ENCODE data around the gene STK39.

STK39 gene

DNA sequence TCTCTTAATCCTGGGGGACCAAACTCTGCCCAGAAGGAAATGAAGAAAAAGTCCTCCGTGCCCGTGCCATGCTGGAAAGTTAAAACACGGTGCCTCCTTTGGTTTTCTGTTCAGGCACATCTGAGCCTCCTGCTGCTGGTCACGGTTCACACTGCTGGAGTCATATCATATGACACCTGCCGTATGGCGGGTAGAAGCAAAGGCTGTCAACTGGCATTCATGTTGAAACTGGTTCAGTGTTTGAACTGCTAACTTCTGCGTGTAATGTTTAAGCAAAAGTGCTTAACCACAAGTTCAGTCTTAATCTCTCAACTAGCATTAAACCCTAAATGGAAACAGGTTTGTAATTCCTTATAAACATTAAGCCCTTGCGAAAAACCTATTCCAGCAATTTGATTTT is 3.1 kb downstream of the STK39 start:
- Histone ChIP-seq H3K27ac (ENCODE audit: insufficient read depth, low read depth, low read length, poor library complexity, severe bottlenecking) (no peak overlapping the region), H3K4me3 (ENCODE audit: insufficient read depth, low read depth, low read length) (no peak overlapping the region), H3K9me3 (ENCODE audit: control insufficient read depth, low read length) (no peaks in the 10 kb centered on the region), H3K36me3 (ENCODE audit: control insufficient read depth, insufficient read depth, low read length) (no peaks in the 10 kb centered on the region), H3K4me1 (ENCODE audit: control insufficient read depth, insufficient read depth, low read length) (peaks cover 16% of the 10 kb centered on the region), H3K27me3 (ENCODE audit: control insufficient read depth, insufficient read depth, low read length, poor library complexity, severe bottlenecking) (peaks cover 21% of the 10 kb centered on the region)
- WGBS, 2 experiments = 83 to 86% methylated on average over 8 of the region's 8 CpGs

DNA sequence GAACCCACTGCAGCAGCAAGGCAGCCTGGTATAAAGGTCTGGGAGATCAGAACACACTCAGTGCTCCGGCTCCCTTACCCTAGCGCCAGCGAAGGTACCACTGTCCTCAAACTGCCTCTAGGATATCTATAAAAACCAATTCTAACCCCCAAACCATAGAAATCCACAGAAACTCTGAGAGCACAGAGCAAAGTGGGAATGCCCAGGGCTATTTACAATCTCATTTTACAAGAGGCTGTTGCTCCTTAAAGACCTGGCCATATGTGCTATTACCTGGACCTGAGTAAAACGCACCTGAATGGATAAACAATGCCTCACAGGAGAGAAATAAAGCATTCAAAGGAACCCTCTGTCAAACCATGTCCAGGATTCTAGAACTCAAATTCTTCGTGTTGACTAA is 4.3 kb downstream of the STK39 start:
- Histone ChIP-seq H3K4me3 (ENCODE audit: insufficient read depth, low read depth, low read length) (no peak overlapping the region), H3K27ac (ENCODE audit: insufficient read depth, low read depth, low read length, poor library complexity, severe bottlenecking) (no peak overlapping the region), H3K27me3 (ENCODE audit: control insufficient read depth, insufficient read depth, low read length, poor library complexity, severe bottlenecking) (peaks cover 8% of the 10 kb centered on the region), H3K4me1 (ENCODE audit: control insufficient read depth, insufficient read depth, low read length) (peaks cover 16% of the 10 kb centered on the region), H3K9me3 (ENCODE audit: control insufficient read depth, low read length) (no peaks in the 10 kb centered on the region), H3K36me3 (ENCODE audit: control insufficient read depth, insufficient read depth, low read length) (no peaks in the 10 kb centered on the region)
- WGBS, 2 experiments = 90 to 92% methylated on average over 5 of the region's 5 CpGs

DNA sequence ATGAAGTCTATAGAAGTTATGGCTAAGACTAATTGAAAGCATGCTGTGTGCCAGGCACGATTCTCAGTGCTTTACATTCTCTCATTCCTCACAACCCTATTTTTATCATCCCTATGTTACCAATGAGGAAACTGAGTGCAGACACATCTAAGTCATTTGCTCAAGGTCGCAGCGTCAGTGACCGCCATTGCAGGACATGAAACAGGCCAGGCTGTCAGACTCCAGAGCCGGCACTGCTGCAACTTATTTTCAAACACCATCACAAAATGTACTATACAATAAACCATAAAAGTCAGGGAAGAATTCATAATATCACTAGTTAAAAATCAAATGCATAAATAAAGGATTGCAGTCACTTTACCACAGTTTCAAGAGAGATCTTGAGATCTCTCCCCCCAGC is 5.6 kb downstream of the STK39 start:
- Histone ChIP-seq H3K4me3 (ENCODE audit: insufficient read depth, low read depth, low read length) (no peak overlapping the region), H3K4me1 (ENCODE audit: control insufficient read depth, insufficient read depth, low read length) (peaks cover 16% of the 10 kb centered on the region), H3K27me3 (ENCODE audit: control insufficient read depth, insufficient read depth, low read length, poor library complexity, severe bottlenecking) (peaks cover 8% of the 10 kb centered on the region), H3K36me3 (ENCODE audit: control insufficient read depth, insufficient read depth, low read length) (no peaks in the 10 kb centered on the region), H3K9me3 (ENCODE audit: control insufficient read depth, low read length) (no peaks in the 10 kb centered on the region), H3K27ac (ENCODE audit: insufficient read depth, low read depth, low read length, poor library complexity, severe bottlenecking) (no peak overlapping the region)
- 93 to 94% methylated on average over 5 of the region's 5 CpGs for WGBS, 2 experiments

DNA sequence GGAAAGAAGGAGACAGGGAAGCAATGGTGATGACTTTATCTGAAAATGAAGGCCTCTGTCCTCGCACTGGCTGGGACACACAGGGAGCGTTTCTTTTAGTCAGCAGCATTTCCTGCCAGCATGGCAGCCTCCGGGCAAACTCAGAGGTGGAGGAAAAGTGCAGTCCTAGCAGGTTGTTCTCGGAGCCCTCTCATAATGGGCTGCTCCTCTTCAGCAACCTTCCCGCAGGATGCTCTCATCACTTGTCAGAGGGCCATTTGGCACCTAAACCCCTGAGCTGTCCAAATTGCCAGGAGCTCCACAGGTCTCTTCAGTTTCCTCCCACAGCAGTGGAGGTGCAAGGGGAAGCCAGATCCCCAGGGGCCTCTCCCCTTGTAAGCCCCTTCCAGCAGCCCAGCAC is 6.2 kb downstream of the STK39 start:
- WGBS, 2 experiments = 77 to 79% methylated on average over 5 of the region's 5 CpGs
- Histone ChIP-seq H3K36me3 (ENCODE audit: control insufficient read depth, insufficient read depth, low read length) (no peaks in the 10 kb centered on the region), H3K4me1 (ENCODE audit: control insufficient read depth, insufficient read depth, low read length) (peaks cover 16% of the 10 kb centered on the region), H3K27me3 (ENCODE audit: control insufficient read depth, insufficient read depth, low read length, poor library complexity, severe bottlenecking) (peaks cover 3% of the 10 kb centered on the region), H3K27ac (ENCODE audit: insufficient read depth, low read depth, low read length, poor library complexity, severe bottlenecking) (no peak overlapping the region), H3K4me3 (ENCODE audit: insufficient read depth, low read depth, low read length) (no peak overlapping the region), H3K9me3 (ENCODE audit: control insufficient read depth, low read length) (no peaks in the 10 kb centered on the region)

DNA sequence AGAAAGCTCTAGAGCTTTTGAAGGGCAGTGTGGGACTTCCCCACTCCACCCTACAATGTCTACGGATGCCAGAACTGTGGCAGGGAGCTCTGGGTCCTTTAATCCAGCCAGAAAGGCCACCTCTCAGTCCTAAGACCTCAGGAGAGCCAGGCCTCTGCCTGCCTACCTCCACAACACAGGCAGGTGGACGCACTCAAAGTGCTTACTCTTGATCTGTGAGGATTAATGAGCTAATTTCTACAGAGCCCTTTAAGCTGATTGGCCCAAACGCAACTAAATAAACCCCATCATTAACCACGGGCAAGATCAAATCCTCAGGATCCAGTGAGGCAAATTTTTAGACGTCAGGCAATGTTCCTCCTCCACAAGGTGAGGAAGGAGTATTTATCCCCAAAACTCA is 8.1 kb downstream of the STK39 start:
- Histone ChIP-seq H3K36me3 (ENCODE audit: control insufficient read depth, insufficient read depth, low read length) (no peaks in the 10 kb centered on the region), H3K27me3 (ENCODE audit: control insufficient read depth, insufficient read depth, low read length, poor library complexity, severe bottlenecking) (no peaks in the 10 kb centered on the region), H3K9me3 (ENCODE audit: control insufficient read depth, low read length) (no peaks in the 10 kb centered on the region), H3K4me3 (ENCODE audit: insufficient read depth, low read depth, low read length) (no peak overlapping the region), H3K4me1 (ENCODE audit: control insufficient read depth, insufficient read depth, low read length) (peaks cover 11% of the 10 kb centered on the region), H3K27ac (ENCODE audit: insufficient read depth, low read depth, low read length, poor library complexity, severe bottlenecking) (no peak overlapping the region)
- 89 to 97% methylated on average over 4 to 5 of the region's 5 CpGs for WGBS, 2 experiments

DNA sequence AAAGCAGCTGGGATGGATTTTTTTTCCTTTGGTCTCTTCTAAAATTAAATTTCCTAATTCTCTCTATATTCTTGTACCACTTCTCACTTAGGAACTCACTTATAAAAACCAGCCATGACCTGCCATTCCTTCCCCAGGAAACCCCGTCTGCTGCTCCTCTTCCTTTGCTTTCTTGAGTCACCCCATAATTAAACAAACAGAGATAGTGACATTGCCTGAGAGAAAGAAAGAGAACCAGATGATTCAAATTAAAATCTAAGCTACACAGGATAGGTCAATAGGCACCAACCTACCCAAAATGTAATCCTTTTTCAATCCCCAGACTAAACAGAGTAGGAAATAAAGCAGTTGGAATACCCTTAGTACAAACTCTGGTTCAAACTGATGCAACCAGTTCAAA is 9.7 kb downstream of the STK39 start:
- H3K9me3 ChIP-seq (ENCODE audit: control insufficient read depth, low read length) = no peaks in the 10 kb centered on the region
- H3K36me3 ChIP-seq (ENCODE audit: control insufficient read depth, insufficient read depth, low read length) = no peaks in the 10 kb centered on the region
- H3K4me3 ChIP-seq (ENCODE audit: insufficient read depth, low read depth, low read length) = no peak overlapping the region
- 90 to 100% methylated on average over 1 of the region's 1 CpG for WGBS, 2 experiments
- peaks cover 11% of the 10 kb centered on the region for H3K4me1 ChIP-seq (ENCODE audit: control insufficient read depth, insufficient read depth, low read length)
- H3K27me3 ChIP-seq (ENCODE audit: control insufficient read depth, insufficient read depth, low read length, poor library complexity, severe bottlenecking) = no peaks in the 10 kb centered on the region
- H3K27ac ChIP-seq (ENCODE audit: insufficient read depth, low read depth, low read length, poor library complexity, severe bottlenecking) = no peak overlapping the region

DNA sequence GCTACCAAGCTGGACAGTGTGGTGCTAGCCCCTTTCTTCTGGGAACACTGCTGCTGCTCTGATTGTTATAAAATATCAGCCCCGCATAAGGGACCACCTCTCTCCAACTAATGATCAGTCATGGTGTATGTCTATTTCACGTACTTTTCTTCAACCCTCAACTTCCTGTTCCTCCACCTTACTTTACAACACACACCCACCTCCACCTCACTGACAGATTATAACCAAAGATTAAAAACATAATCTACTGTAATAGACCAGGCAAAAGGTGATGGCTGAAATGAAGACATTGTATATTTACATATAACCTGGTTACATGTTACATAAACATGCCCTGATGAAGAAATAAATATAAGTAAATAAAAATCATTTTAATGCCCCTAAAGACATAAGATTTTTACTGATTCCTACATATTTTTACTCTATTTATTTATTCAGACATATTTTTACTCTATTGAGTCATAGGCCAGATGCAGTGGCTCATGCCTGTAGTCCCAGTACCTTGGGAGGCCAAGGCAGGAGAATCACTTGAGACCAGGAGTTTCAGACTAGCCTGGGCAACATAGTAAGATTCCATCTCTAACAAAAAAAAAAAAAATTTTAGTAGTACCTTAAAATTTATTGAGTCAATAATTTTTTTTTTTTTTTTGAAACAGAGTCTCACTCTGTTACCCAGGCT is 12.8 kb downstream of the STK39 start:
- no peaks in the 10 kb centered on the region for H3K9me3 ChIP-seq (ENCODE audit: control insufficient read depth, low read length)
- no peaks in the 10 kb centered on the region for H3K27me3 ChIP-seq (ENCODE audit: control insufficient read depth, insufficient read depth, low read length, poor library complexity, severe bottlenecking)
- 88 to 90% methylated on average over 2 of the region's 2 CpGs for WGBS, 2 experiments
- H3K4me1 ChIP-seq (ENCODE audit: control insufficient read depth, insufficient read depth, low read length) = no peaks in the 10 kb centered on the region
- no peak overlapping the region for H3K4me3 ChIP-seq (ENCODE audit: insufficient read depth, low read depth, low read length)
- no peak overlapping the region for H3K27ac ChIP-seq (ENCODE audit: insufficient read depth, low read depth, low read length, poor library complexity, severe bottlenecking)
- no peaks in the 10 kb centered on the region for H3K36me3 ChIP-seq (ENCODE audit: control insufficient read depth, insufficient read depth, low read length)

DNA sequence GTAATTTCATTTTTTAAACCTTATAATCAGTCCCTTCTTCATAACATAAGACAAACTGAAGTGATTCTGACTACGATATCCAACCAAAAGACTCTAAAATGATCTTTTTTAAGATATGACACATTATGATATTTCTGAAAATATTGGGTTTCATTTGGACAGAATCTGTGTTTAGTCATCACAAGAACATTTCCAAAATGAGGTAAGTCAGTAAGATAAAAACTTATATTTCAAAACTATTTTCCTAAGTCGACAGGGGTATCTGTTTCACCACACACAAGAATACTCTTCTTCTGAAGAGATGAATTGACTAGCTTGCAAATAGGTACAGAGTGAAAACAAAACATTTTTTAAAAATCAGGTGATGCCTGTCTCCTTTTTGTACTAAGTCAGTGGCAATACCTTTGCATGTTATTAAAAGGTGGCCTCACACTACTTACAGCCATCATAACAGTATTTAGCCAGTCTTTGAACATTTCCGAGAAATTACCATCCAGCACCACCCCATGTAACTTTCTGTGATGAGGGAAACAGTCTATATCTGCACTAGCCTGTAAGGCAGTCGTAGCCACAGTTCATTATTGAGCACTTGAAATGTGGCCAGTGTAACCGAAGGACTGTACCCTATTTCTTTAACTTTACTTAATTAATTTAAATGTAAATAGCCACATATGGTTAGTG is 13.5 kb downstream of the STK39 start:
- no peaks in the 10 kb centered on the region for H3K27me3 ChIP-seq (ENCODE audit: control insufficient read depth, insufficient read depth, low read length, poor library complexity, severe bottlenecking)
- H3K27ac ChIP-seq (ENCODE audit: insufficient read depth, low read depth, low read length, poor library complexity, severe bottlenecking) = no peak overlapping the region
- no peaks in the 10 kb centered on the region for H3K9me3 ChIP-seq (ENCODE audit: control insufficient read depth, low read length)
- H3K4me3 ChIP-seq (ENCODE audit: insufficient read depth, low read depth, low read length) = no peak overlapping the region
- no peaks in the 10 kb centered on the region for H3K36me3 ChIP-seq (ENCODE audit: control insufficient read depth, insufficient read depth, low read length)
- WGBS, 2 experiments = 94 to 97% methylated on average over 2 to 5 of the region's 5 CpGs
- no peaks in the 10 kb centered on the region for H3K4me1 ChIP-seq (ENCODE audit: control insufficient read depth, insufficient read depth, low read length)

DNA sequence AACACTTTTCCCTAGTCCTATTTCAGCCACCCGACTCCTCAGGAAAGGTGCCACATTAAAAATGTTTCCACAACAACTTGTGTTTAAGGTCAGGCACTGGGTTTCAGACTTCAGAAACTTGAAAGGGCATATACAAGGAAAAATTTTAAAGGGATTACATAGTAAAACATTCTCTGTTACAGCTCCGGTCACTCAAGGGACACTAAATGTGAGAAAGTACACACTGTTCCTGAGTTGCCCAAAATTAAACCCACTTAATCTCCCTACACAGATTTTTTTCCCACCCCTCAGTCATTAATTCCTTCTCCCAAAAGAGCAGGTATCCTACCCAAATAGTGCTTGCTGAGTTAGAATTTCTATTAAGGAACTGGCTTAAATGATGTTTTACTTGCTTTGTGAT is 14.2 kb downstream of the STK39 start:
- H3K27me3 ChIP-seq (ENCODE audit: control insufficient read depth, insufficient read depth, low read length, poor library complexity, severe bottlenecking) = no peaks in the 10 kb centered on the region
- no peak overlapping the region for H3K27ac ChIP-seq (ENCODE audit: insufficient read depth, low read depth, low read length, poor library complexity, severe bottlenecking)
- 91 to 94% methylated on average over 2 of the region's 2 CpGs for WGBS, 2 experiments
- no peaks in the 10 kb centered on the region for H3K36me3 ChIP-seq (ENCODE audit: control insufficient read depth, insufficient read depth, low read length)
- H3K4me1 ChIP-seq (ENCODE audit: control insufficient read depth, insufficient read depth, low read length) = no peaks in the 10 kb centered on the region
- H3K4me3 ChIP-seq (ENCODE audit: insufficient read depth, low read depth, low read length) = no peak overlapping the region
- H3K9me3 ChIP-seq (ENCODE audit: control insufficient read depth, low read length) = no peaks in the 10 kb centered on the region

DNA sequence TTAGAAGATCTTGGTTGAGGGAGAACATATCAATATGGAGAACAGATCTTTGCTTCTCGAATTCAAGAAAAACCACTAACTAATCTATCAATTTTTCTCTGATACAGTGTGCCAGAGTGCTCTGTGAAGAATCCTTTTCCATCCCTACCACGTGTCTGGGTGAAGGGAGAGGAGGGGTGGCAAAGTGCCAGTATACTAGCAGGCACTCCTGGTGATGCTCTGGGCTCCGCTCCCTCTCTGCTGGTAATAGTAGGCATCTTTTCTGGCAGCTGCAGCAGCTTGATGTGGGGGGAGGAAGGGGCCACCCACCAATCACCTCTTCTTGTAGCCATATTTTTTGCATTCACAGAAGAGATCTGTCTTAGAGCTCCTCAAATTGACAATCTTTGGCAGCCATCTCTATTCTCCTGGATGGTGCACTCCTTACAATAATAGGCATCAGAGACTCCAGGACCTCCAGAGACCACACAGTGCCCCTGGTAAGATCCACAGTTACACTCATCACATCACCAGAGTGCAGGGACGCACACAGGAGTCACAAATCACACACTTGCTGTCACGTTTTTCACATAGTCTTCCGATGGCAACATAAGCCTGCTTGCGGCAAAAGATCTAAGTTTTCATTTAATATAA is 15.7 kb downstream of the STK39 start:
- Histone ChIP-seq H3K4me3 (ENCODE audit: insufficient read depth, low read depth, low read length) (no peak overlapping the region), H3K27me3 (ENCODE audit: control insufficient read depth, insufficient read depth, low read length, poor library complexity, severe bottlenecking) (no peaks in the 10 kb centered on the region), H3K4me1 (ENCODE audit: control insufficient read depth, insufficient read depth, low read length) (no peaks in the 10 kb centered on the region), H3K9me3 (ENCODE audit: control insufficient read depth, low read length) (no peaks in the 10 kb centered on the region), H3K27ac (ENCODE audit: insufficient read depth, low read depth, low read length, poor library complexity, severe bottlenecking) (no peak overlapping the region), H3K36me3 (ENCODE audit: control insufficient read depth, insufficient read depth, low read length) (no peaks in the 10 kb centered on the region)
- WGBS, 2 experiments = 97 to 100% methylated on average over 3 to 7 of the region's 7 CpGs

All from ectodermal cell (in vitro differentiated cells).